GM21619 (cell line): ENCODE results near the gene RAPGEF2.
"Not testable (repeated sequence)": the region's sequence is repeated elsewhere in the genome, so short reads cannot be mapped to it uniquely, and the experiment has no call there.

Experiments used
- ATAC-seq: cut with Tn5 transposase; IDR thresholded peaks from one replicate; pipeline ENCODE4 v1.9.1; 2021; ENCODE audit not compliant: unreplicated experiment

Gene RAPGEF2

DNA sequence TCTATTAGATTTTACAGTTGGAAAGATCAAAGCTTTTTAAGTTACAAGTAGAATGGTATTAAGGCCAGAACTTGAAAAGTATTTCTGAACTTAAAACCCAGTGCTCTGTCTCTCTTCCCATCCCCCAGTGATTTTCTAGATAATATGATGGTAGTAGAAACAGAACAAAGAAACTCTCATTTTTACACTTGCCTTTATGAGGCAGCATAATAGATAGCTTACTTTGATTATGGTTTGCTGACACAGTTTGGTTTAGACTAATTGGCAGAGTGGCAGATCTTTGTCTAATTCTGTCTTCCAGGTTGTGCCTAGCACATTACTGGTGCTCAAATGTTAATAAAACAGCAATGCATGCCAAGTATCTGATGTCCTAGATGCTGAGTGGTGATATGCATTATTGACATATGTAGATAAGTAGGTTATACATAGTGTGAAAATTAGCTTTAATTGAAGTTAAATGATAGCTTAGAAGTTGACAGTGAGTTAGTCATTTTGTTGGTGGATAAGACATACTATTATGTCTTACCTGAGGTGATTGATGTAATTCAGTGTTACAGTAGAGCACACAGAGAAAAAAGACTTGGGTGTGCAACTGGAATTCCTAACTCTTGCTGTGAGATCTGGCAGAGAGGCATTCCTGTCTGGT is 4.3 kb upstream of the RAPGEF2 start:
- no peak for ATAC-seq

DNA sequence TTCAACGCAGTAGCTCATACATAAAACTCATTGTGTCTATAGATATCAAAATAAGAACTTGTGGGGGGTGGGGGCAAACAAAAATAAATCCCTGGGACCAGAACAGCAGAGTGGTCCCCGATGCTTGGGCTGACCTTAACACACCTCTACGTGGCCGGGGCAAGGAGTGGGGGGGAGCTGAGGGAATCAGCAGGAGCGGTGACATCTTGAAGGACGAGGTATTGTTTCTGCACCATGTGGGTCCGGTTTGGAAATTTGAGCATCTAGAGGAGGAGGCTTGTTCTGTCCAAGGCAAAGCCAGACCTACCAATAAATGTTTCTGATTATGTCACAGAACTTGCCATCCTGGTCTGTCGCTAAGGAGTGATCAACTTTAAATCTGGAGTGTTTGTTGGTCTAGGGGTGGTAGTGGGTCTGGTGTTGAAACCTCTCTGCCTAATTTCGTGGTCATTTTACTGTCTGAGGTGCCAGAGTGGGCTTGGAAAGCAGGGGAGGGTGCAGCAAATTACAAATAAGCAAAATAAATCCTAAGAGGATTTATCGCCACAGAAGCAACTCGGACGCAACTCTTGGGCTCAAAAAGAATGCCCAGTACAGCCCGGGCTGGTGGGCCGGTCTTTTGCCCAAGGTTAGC is 774 bp upstream of the RAPGEF2 start:
- no peak for ATAC-seq

DNA sequence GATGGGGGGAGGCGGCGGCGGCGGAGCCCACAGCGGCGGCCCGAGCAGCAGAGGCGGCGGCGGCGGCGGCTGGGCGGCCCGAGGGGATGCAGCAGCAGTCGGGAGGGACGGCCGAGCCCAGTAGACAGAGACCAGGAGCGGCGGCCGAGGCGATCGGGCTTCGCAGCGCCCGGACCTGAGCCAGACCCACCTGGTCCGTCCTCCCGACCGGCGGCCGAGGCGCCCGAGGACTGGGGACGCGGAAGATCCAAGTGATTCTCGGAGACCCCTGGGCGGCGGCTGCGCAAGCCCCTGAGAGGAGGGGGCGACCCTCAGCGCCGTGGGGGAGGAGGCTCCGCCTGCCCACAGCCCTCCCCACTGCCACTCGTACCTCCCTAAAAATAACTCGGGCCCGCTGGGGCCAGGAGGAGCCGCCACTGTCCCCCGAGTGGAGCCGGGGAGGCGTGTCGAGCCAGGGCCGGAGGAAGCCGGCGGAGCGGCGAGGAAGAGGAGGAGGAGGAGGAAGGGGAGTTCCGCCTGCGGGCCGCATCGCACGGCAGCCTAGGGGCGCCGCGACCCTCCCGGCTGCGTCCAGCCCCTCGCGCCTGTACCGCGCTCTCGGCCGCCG is 608 bp downstream of the RAPGEF2 start:
- ATAC-seq = peak; percentile 28

DNA sequence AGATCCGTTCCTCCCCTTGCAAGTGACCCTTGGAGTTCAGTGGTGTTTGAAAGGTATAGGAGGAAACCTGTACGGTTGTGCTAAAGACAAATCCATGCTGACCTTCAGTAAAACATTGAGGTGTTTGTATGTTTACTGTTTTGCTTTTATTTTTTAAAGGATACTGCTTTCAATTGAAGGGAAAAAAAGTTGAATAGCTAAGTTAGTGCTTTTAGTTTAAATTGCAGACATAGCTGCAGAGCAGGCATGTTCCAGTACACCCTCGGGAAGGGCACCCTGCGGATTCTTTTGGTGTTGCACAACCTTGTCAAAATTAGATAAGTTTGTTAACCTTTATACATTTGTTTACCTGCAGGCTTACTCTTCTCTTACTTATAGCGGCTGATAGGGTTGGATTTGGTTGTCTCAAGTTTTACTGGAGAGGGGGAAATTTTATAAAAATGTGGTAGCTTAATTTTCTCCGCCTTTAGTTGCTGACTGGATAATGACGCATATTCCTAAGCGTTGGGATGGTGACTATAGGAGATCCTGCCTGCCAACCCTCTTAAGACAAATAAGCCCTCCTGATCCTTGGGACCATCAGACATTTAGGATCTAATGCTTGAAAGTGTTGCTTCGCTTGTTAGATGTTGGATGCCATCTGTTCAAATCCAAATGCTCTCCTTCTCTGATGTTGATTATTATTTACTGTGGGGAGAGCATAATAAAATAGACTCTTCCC is 2.0 kb downstream of the RAPGEF2 start:
- ATAC-seq = no peak

DNA sequence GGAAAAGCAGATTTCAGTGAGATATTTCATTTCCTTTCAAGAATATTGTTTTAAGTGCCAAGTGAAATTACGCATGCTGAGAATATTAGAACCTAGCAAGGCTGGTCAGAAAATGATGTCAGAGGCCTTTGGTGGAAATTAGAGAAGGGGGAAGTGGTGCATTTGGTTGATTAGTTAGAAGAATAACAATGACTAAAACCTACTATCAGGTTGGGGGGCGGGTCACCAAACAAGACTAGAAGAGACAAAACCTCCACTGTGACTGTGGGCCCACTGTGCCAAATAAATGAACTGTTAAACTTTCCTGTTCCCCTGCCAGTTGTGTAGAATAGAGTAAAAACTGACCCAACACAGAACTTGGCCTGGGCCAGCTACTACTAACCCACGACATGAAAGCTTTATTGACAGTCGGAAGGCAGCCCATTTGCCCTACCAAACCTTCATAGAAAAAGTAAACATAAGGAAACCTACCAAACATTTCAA is 2.9 kb downstream of the RAPGEF2 start:
- no peak for ATAC-seq

DNA sequence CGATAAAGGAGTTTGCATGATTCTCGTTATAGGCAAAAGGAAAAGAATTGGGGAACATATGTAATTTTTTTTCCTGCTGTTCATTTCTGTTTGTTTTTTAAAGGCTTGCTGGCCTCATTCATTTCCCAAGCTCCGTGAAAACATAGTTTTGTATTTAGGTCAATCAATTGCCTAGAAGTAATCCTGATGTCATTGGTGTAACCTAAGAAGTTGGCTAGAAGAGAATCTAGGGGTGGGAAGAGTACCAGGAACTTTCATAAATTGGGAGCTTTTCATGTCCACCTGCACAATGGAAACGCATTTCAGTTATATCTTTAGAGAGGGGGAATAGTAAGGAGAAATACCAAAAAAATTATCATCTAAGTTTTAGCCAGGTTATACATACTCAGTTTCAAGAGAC is 3.8 kb downstream of the RAPGEF2 start:
- ATAC-seq = no peak

DNA sequence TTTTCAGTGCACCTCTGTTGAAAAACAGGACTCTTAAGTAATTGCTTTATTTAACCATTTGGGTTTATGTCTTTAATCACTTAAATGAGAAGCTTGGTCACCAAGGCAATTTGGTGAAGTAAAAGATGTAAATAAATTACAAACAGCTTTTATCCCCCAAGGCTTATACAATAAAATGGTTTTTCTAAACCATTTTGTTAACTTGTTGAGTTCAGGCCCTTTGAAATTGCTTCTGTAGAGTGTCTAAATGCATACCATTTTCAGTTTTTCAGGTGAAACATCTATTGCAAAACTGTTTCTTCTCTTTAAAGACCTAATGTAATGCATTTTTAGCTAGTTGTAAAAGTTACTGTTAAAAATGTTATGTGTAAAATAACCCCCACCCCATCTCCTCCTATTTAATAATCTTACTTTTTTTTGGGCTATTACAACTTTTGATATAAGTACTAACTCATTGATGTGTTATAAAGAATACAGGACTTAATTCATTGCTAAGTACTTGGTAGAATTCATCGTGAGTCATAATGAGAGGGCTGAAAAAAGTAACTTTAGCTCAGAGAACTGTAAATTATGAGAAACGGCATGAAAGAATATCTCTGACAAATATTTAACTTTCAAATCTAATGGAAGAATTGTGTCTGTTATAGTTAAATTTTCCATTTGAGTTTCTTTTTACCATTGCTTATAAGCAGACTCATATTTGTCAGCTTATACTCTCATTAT is 4.5 kb downstream of the RAPGEF2 start:
- no peak for ATAC-seq

DNA sequence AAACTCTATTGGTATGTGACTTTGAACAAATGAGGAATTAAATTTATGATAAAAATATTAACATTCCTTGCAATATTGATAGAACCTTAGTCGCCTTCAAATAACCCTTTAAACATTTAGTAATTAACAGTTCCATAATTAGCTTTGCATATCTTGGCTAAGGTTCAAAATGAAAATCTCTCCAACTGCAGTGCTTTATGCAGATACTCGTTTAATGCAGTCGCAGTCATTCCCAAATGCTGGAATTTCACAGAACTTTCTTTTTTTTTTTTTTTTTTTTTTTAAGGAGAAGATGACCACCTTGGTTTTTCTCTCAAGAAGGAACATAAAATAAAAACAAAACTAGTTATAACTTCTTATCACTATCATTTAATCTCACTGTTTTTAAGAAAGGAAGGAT is 5.2 kb downstream of the RAPGEF2 start:
- ATAC-seq = no peak

DNA sequence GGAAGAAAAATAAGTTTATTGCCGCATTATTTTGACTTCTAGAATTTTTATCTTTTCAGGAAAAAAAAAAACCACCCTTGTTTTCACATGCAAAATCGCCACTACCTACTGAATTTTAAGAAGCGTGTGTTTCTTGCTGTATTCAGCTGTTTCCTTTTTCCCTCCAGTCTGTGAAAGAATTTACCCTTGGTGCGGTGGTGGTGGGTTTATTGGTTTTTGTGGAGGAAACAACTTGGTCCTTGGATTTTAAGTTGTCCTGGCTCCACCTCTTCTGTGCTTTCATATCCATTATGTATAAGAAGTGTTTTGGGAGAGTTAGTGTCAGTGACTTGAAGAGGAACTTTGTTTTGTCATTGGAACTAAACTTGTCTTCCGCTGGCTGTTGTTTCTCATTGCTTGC is 8.1 kb downstream of the RAPGEF2 start:
- no peak for ATAC-seq

DNA sequence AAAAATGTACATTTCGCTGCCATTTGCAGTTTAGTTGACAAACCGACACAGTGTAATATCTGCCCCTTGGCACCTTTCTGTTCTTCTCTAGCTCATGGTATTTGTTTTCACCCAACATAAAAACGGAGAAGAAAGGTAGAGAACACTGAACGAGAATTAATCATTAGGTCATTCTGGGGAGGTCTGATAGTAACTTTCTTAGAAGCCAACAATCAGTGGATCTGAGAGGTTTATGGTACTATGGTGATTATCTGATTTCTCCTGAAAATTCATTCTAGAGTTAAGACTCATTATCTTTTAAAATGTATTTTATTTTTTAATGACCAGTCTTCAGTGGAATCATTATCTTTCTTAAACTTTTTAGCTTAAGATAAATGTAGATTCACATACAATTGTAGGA is 8.5 kb downstream of the RAPGEF2 start:
- no peak for ATAC-seq

DNA sequence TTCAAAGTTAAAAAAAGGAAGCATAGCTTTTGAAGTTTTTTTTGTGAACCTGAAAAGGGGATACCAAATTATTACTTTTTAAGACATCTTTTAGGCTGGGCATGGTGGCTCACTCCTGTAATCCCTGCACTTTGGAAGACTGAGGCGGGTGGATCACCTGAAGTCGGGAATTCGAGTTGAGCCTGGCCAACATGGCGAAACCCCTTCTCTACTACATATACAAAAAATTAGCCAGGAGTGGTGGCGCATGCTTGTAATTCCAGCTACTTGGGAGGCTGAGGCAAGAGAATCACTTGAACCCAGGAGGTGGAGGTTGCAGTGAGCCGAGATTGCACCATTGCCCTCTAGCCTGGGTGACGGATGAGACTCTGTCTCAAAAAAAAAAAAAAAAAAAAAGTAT is 10.5 kb downstream of the RAPGEF2 start:
- not testable (repeated sequence) for ATAC-seq

DNA sequence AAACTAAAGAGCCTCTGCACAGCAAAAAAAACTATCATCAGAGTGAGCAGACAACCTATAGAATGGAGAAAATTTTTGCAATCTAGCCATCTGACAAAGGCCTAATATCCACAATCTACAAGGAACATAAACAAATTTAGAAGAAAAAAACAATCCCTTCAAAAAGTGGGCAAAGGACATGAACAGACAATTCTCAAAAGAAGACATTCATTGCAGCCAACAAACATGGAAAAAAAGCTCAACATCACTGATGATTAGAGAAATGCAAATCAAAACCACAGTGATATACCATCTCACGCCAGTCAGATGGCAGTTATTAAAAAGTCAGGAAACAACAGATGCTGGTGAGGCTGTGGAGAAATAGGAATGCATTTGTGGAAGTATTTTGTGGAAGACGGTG is 13.2 kb downstream of the RAPGEF2 start:
- not testable (repeated sequence) for ATAC-seq

DNA sequence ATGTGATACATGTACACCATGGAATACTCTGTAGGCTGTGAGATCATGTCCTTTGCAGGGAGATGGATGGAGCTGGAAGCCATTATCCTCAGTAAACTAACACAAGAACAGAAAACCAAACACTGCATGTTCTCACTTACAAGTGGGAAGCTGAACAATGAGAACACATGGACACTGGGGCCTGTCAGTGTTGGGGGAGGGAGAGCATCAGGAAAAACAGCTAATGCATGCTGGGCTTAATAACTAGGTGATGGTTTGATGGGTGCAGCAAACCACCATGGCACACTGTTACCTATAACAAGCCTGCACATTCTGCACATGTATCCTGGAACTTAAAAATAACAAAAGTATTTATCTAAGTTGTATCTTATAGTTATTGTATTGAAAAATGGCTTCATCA is 13.8 kb downstream of the RAPGEF2 start:
- ATAC-seq = not testable (repeated sequence)

DNA sequence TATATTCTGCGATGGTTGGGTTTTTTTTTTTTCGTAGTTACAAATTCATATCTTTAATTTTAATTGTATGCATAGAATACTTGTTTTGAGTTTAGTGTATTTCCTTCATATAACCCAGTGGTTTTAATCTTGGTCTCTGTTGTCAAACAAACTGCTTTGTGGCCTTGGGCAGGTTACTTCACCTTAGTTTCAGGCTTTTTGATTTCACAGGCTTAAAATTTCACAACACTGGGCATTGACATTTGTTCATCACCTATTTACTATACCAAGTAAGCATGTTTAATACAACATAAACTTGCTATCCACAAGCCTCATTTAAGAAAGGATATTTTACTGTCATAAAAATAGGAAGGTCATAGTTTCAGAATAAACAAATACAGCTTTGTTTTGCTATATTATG is 14.7 kb downstream of the RAPGEF2 start:
- ATAC-seq = no peak

DNA sequence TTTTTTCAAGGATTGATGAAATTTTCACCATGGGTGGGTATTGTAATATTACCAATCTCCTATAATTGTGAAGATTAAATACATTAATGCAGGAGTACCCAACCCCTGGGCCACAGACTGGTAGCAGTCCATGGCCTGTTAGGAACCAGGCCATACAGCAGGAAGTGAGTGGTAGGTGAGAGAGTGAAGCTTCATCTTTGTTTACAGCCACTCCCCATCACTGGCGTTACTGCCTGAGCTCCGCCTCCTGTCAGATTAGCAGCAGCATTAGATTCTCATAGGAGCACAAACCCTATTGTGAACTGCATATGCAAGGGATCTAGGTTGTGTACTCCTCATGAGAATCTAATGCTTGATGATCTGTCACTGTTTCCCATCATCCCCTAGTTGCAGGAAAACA is 15.1 kb downstream of the RAPGEF2 start:
- no peak for ATAC-seq

DNA sequence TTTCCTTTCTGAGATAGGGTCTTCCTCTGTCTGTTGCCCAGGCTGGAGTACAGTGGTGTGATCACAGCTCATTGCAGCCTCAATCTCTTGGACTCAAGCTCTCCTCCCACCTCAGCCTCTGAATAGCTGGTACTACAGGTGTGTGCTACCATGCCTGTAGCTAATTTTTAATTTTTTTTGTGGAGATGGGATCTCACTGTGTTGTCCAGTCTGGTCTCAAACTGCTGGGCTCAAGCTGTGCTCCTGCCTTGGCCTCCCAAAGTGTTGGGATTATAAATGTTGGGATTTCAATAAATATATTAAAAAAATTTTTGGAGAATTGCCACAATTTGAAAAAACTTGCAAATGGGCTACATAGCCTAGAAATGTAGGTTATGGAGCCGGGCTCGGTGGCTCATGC is 18.5 kb downstream of the RAPGEF2 start:
- no peak for ATAC-seq

DNA sequence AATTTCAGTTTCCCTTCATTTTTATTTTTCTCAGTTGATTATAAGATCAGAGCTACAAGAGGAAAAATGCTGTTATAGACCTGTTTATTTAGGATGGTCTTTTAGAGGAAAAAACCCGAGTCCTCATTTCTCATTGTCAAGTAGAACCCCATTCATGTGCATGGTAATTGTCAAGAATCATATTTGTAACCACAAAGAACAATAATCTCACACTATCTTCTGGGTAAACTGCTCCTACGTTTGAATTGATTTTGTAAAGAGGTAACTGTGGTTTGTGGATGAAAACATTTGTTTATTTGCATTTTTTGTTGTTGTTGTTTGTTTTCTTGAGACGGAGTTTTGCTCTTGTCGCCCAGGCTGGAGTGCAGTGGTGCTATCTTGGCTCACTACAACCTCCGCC is 23.8 kb downstream of the RAPGEF2 start:
- no peak for ATAC-seq

DNA sequence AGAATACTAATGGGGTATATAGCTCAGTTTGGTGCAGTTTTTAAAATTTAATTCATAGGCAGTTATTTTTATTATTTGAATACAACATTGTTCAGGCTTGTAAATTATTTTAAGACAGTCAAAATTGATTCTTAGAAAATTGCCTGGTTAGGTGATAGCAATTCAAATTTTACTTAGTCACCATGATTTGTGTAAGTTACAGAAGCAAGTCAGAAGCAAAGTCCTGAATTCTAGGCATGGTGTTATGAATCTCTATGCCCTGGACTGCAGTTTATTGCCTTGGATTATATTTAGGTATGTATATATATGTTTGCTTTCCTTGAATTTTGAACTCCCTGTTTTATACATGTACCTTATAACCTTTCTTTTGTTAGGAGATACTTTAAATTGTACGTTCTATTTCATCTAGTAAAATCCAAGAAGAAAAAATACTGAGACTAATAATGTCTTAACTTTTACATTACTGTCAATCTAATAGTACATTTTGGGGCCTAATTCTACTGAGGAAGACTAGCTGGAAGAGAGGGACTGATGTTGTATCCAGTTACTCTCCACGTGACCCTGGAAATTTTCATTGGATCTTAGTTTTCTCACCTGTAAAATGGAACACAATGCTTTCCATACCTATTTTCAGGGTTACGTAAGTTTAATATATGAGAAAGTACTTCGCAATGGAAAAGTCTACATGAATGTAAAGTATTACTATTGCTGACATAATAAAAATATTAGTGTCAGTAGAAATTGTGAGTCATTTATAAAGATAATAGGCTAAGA is 25.1 kb downstream of the RAPGEF2 start:
- no peak for ATAC-seq

DNA sequence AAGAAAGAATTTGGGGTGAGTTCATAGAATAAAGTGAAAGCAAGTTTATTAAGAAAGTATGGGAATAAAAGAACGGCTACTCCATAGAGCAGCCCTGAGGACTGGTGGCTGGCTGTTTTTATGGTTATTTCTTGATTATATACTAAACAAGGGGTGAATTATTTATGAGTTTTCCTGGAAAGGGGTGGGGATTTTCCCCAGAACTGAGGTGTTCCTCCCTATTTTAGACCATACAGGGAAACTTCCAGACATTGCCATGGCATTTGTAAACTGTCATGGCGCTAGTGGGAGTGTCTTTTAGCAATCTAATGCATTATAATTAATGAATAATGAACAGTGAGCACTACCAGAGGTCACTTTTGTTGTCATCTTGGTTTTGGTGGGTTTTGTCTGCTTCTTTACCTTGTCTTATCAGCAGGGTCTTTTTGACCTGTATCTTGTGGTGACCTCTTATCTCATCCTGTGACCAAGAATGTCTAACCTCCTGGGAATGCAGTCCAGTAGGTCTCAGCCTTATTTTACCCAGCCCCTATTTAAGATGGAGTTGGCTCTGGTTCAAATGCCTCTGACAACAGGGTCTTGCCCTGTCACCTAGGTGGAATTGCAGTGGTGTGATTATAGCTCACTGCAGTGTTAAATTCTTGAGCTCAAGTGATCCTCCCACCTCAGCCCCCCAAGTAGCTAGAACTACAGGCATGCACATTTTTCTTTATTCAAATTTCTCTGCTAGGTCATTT is 27.1 kb downstream of the RAPGEF2 start:
- ATAC-seq = no peak

DNA sequence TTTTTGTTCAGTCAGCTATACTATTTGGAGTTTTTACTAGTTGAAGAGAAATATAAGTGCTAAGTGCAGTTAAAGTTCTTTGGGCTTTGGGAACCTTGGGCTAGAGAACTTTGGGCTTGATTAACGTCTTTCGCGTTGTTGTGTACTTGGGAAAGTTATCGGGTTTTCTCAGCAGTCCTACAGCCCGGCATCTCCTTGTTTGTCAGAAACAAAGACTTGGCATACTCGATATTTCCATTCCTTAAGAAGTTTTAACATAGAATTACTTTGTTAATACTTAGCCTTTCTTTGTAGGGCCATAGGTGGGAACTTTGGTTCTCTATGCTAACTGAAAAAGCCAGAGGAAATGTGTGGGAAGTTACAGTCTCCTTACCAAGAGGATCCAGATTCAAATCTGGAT is 28.7 kb downstream of the RAPGEF2 start:
- ATAC-seq = no peak
